Stimulated activated CD4-positive, alpha-beta T cell treated with anti-CD3 and anti-CD28 coated beads, Interleukin-1b, Interleukin-23, amount 100 ng/mL, for 48 hours (primary cell): ENCODE data around the gene LINGO3.
"Not testable (repeated sequence)": the region's sequence is repeated elsewhere in the genome, so short reads cannot be mapped to it uniquely, and the experiment has no call there.

ENCODE experiments used
- DNase-seq: peaks from one replicate; pipeline ENCODE4 v3.0.0-alpha.2; 2020

Gene LINGO3

DNA sequence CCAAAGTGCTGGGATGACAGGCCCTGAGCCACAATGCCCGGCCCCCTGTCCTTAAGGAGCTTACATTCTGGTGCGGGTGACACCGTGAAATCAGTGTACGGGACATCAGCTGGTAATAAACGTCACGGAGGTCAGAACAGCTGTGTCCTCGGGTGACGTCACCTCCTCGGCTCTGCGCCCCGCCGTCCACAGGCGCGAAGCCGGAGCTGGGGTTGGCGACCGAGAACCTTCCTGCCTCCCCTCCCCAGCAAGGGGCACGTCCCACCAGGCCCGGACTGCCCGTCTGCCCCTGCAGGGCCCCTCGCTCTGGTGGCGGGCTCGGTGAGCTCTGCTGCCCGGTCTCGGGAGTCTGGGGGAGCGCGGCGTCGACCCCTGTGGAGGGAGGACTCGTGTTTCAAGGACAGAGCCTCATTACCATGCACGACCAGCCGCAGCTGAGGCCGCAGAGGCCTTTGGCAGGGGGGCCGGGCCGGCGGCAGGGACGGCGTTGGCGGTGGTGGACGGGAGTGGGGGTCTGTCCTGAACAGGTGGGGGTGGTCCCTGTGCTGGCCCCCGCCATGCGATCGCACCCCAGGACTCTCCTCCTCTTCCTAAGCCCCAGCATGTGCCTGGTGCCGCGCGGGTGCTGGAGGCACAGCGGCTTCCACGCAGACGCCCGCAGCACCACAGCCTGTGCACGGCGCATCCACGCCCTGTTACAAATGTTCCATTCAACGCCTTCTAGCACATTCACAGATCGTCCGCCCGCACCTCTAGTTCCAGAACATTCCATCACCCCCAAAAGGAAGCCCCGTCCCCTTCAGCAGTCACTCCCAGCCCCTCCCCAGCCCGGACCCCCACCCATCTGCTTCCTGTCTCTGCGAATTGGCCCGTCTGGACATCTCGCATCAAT is 5.4 kb downstream of the LINGO3 start:
- no peak for DNase-seq

DNA sequence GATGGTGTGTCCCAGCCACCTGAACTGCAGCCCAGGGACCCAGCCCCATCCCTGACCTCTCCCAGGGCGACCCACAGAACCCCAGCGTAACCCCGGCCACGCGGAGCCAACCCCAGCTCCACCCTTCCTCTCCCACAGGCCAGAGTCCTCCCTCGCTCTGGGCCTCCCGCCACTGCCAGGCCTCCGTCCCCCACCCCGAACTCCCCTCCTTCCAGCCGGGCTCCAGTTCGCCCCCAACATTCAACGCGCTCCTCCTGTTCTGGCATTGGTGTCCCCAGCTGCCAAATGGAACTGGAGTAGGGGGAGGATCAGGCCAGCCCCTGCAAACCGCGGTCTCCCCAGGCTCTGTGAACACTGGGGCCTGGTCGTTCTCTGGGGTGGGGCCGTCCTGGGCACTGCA is 7.4 kb downstream of the LINGO3 start:
- no peak for DNase-seq

DNA sequence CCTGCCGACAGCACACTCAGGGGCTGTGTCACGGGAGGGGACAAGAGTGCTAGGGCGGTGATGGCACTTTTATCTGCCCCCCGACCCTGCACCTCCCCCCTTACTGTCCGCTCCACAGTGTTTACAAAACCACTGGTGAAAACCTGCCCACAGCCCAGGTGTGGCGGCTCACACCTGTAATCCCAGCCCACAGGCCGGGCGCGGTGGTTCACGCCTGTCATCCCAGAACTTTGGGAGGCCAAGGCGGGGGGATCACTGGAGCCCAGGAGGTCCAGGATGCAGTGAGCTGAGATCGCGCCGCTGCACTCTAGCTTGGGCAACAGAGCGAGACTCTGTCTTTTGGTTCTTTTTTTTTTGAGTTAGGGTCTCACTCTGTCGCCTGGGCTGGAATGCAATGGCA is 11.8 kb downstream of the LINGO3 start:
- no peak for DNase-seq

DNA sequence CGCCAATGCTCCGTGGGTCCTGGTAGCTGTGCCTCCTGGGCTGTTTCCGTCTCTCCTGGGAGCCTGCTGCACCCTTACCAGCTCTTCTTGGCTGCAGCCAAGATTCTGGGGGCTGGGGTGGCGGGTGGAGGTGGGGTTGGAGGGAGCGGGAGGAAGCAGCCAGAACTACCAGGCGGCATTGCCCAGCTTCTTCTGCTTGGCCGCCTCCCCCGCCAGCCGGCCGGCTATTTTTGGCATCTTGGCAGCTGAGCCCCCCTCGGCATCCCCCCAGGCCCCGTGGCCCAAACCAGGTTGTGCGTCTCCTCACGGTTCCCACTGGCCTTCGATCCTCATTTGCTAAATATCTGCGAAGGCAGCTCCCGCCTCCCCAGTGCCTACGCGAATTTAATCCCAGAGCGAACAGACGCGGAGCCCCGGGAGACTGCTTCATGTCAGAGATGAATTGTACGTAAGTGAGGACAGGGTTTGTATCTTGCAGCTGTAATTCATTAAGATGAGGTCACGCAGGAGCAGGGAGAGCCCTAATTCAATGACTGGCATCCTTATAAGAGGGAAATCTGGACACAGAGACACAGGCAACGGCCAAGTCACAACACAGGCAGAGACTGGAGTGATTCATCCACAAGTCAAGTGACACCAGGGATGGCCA is 13.1 kb downstream of the LINGO3 start:
- no peak for DNase-seq

DNA sequence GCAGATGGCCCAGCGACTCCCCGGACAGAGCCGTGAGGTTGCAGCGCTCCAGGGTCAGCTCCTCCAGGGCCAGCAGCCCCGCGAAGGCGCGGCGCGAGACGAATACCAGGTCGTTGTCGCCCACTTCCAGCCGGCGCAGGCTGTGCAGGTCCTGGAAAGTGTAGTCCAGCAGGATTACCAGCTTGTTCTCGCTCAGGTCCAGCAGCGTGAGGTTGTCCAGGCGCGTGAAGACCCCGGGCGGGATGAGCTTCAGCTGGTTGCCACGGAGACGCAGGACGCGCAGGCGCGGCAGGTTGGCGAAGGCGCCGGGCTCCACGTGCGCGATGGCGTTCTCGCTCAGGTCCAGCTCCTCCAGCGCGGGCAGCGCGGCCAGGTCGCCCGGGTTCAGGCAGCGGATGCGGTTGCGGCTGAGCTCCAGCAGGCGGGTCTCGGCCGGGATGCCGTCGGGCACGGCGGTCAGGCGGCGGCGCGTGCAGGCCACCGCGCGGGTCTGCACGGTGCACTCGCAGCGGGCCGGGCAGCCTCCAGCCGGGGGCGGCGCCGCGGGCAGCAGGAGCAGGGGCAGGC is 16.7 kb downstream of the LINGO3 start:
- no peak for DNase-seq

DNA sequence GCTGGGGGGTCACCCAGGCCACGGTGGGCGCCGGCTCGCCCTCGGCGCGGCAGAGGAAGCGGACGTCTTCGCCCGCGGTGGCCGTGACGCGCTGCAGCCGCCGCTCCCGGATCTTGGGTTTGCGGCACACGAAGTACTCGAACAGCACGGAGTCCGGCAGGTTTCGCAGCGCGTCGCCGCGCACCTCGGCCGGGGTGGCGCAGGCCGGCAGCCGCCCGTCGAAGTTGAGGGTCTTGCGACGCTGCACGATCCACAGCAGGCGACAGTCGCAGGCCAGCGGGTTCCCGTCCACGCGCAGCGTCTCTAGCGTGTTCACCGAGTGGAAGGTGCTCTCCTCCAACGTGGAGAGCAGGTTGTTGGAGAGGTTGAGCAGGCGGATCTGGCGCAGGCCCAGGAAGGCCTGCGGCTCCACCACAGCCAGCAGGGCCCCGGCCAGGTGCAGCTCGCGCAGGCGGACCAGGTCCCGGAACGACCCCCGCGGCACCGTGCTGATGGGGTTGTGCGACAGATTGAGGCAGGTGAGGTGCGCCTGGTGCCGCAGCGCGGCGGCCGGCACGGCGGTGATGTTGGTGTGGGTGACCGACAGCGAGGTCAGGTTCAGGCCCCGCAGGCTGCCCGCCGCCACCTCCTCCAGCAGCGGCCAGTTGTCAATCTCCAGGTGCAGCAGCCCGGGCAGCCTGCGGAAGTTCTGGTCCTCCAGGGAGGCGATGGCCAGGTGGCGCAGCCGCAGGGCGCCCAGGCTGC is 17.3 kb downstream of the LINGO3 start:
- no peak for DNase-seq

DNA sequence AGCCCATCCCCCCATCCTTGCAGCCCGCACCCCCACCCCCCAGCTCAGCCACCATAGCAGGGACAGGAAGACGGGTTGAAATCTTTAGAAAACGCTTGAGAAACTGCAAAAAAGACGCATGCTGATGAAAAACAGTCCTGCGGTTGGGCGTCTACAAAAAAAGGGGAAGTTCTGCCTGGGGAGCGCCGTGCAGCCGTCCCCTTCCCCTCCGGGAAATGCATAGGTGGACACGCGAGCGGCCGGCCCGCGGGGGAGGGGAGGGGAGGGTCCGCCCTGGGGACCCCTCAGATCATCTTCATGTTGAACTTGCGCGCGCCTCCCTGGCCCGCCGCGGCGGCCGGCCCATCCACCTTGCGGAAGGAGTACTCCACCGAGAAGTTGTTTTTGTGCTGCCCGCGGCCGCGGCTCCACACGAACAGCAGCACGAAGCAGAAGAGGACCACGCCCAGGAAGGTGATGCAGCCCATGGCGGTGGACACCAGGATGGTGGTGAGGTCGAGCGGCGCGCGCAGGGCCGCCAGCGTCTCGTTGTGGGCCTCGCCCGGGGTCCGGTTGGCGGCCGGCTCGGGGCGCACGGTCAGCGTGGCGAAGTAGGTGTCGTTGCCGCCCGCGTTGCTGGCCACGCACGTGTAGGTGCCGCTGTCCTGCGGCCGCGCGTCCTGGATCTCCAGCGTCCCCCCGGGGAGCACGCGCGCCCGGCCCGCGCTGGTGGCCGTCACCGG is 18.1 kb downstream of the LINGO3 start:
- DNase-seq = no peak

DNA sequence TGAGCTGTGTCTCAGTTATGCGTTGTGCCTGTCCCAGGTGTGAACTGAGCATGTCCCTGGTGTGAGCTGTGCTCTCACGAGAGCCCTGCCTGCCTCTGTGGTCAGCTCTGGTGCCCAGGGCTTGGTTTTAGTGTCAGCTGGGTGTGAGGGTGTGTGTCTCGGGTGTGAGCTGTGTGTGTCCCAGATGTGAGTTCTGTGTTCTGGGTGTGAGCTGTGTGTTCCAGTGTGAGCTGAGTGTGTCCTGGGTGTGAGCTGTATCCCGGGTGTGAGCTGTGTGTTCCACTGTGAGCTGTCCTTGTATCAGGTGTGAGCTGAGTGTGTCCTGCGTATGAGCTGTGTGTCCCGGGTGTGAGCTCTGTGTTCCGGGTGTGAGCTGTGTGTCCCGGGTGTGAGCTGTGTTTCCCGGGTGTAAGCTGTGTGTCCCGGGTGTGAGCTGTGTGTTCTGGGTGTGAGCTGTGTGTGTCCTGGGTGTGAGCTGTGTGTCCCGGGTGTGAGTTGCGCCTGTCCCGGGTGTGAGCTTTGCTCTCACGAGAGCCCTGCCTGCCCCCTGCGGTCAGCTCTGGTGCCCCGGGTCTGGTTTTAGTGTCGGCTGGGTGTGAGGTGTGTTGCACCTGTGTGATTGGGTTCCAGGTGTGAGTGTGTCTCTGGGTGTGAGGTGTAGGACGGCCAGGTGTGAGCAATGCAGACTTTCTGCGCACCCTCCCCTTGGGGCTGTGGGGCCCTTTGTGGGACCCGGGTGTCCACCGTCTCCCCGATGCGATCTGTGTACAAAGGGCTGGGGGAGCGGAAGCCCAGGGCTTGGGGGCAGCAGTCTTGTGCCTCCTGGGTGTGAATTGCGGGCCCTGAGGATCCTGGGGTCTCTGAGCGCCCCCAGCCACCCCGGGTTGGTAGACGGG is 18.9 kb downstream of the LINGO3 start:
- DNase-seq = no peak

DNA sequence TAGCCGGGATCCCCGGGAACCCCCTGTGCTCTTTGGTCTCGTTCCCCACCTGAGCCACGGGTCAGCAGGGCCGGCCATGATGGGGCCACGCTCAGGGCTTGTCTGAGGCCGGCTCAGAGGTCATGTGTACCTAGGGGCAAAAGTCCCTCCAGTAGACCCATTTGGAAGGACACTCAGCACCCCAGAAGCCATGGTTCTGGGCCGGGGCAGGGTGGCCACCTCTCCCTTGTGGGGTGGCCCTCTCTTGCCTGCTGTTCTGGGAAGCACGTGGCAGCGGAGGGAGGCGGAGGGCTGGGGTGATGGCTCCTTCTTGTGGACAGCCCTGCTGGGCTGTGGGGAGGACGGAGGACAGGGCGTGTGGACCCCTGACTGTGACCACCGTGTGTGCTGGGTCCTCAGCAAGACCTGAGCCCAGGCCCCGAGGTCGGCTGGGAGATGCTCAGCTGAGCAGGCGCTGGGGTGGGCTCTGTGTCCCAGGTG is 19.6 kb downstream of the LINGO3 start:
- DNase-seq = no peak

DNA sequence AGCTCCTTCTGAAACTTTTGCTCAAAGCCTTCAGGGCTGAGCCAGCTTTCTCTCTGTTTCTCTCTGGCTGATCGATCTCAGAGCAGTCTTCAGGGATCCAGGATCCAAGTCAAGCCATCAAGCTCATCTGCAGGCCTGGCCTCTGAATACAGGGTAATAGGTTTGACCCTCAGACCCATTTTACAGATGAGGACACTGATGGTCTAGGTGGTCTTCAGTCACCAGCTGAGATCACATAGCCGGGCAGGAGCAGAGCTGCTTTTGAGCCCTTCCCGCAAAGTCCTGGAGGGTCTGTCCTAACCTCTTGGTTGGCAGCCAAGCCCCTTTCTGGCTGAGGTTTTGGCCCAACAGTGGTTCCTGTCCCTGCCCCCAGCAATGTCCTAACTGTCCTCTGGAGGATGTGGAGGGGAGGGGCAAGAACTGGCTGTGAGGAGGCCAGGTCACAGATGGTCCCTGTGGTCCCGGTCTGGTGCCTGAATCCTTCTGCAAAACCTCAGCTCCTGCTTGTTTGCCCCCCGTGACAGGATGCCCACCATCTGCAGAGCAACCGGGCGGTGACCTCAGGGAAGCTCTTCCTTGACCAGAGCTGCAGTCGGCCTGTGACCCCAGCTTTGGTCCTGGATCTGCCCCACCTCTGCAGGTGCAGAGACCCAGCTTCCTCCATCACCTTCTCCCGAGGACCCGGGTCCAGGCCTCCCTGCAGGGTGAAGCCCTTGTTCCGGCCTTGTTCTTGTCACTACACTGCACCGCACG is 20.2 kb downstream of the LINGO3 start:
- DNase-seq = no peak

DNA sequence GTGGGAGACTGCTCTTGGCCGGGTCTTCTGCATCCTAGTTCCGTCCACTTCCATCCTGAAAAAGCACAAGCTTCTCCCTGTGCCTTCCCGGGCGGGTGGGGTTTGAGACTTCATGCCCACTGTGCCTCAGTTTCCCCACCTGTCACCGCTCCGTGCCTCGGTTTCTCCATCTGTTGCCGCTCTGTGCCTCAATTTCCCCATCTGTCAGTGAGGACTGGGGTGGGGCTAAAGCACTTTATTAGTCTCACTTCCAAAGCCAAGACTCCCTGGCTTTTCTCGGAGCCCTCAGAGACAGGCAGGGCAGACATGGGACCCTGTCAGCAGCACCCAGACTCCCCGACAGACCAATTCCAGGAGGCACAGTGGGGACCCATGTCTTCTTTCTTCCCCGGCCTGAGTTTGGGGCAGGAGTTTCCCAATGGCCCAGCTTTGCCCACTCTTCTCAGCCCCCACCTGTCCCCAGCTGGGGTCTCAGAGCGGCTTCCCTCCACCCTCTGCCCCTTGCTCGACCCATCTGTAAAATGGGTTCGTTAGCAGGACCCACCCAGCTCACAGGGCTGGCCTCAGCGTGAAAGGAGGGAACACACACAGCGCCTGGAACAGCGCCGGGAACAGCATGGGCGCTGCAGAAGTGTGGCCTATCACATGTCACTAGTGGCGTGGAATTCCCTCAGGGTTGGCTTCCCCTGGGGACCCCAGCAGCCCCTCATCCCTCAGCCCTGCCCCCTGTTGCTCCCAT is 21.4 kb downstream of the LINGO3 start:
- DNase-seq = no peak

DNA sequence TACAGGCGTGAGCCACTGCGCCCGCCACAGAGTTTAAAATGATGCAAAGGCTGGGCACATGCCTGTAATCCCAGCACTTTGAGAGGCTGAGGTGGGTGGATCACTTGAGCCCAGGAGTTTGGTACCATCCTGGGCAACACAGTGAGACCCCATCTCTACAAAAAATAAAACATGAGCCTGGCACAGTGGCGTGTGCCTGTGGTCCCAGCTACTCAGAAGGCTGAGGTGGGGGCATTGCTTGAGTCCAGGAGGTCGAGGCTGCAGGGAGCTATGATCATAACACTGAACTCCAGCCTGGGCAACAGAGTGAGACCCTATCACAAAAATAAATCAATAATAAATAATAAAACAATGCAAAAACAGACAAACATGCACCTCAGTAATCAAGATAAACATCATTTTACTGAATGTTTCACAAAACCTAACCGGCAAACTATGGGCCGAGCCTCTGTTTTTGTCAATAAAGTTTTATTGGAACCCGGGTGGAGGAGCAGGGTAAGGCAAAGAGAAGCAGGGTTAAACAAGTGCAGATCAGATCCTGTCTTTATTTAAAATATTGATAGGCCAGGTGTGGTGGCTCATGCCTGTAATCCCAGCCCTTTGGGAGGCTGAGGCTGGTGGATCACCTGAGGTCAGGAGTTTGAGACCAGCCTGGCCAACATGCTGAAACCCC is 24.0 kb downstream of the LINGO3 start:
- no peak for DNase-seq

DNA sequence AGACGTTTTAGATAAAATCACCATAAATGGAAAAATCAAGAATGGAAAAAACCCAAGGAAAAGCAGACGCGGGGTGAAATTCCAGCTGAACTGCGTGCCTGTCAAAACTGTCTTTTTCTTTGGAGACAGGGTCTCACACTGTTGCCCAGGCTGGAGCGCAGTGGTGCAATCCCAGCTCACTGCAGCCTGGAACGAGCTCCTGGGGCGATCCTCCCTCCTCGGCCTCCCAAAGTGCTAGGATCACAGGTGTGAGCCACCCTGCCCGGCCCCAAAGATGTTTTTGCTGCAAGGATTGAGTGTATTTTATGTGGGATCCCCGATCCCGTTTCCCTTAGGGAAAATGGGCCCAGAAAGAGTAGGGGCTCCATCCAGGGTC is 25.1 kb downstream of the LINGO3 start:
- no peak for DNase-seq

DNA sequence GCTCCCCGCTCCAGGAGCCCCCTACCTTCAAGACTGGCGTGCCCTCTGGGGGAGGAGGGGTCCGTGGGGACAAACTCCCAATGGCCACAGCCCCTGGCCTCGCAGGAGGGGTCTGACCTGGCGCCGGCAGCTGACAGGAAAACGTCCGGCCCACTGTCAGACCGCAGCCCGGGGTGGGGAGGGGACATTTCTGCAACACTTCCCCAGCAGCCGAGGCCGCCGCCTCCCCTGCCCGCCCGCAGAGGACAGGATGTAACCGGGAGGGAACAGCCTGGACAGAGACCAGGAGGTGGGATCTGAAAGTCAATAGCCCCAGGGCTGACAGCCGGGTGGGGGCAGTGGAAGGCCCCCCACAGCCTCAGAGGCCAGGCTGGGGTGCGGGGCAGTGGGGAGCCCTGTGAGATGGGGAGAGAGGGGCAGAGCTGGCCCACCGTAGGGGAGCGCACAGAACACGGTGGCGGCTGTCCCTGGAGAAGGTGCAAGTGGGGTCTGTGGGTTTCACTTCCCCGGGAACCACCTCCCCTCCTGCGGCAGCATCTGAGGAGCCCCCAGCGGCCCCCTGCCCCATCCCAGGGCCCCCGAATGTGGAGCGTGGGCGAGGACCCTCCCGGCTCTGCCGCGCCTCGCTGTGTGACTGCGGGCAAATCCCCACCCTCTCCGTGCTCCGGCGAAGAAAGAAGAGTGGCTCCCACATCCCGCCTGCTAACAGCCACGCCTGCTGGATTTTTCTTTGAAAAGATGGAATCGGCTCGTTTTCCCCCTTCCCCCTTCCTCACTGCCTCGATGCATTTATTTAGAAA is 25.7 kb downstream of the LINGO3 start, which contains the start of gene PEAK3:
PEAK3 (minus strand) TSS at position 114 of the 800 bp plus-strand sequence. CDS start 1,244 bp downstream, outside the sequence.
- DNase-seq = no peak

DNA sequence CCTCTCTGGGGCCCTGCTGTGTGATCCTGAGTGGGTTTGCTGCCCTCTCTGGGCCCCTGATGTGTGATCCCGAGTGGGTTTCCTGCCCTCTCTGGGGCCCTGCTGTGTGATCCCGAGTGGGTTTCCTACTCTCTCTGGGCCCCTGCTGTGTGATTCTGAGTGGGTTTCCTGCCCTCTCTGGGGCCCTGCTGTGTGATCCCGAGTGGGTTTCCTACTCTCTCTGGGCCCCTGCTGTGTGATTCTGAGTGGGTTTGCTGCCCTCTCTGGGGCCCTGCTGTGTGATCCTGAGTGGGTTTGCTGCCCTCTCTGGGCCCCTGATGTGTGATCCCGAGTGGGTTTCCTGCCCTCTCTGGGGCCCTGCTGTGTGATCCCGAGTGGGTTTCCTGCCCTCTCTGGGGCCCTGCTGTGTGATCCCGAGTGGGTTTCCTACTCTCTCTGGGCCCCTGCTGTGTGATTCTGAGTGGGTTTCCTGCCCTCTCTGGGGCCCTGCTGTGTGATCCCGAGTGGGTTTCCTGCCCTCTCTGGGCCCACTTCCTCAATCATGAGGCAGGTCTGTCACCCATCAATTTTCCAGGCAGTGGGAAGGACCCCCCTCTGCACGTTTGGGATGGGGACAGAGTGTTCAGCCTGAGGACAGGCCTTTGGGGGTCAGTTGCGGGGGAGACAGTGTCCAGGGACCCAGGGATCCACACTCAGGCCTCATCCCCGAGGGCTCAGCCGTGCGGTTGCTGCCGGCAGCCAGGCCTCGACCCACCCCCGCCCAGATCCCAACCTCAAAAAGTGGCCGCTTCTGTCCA is 26.5 kb downstream of the LINGO3 start:
- not testable (repeated sequence) for DNase-seq

DNA sequence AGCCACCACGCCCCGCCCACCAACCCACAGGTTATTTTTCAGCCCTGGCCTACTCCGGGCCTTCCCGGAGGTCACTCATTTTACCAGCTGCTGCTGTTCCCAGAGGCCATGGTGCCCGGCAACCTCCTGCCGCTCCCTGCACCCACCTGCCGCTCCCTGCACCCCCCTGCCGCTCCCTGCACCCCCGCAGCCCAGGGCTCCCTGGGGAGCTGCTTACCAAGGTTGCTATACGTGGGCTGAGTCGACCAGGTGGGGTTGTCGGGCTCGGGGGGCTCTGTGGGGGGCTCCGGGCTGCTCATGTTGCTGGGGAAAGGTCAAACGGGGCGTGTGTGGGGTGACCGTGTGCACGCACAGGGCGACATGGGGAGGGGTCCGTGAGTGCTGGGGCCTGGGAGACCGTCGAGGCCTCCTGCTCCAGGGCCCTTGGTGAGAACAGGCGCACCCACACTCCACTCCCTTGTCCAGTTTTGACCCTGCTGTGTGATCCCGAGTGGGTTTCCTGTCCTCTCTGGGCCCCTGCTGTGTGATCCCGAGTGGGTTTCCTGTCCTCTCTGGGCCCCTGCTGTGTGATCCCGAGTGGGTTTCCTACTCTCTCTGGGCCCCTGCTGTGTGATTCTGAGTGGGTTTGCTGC is 27.2 kb downstream of the LINGO3 start:
- no peak for DNase-seq
